Activated T-cell treated with anti-CD3 and anti-CD28 coated beads, Interleukin-2, amount 50 U/mL, for 72 hours (primary cell): Measurements from ENCODE around the gene ERFE. TPM values are rescaled to one million over a fixed set of nuclear protein-coding genes. Genes with fewer than 3 reads are reported as not detected.

Source experiments
- ATAC-seq, 2 donors: fragments of 150-1000 bp; cut with Tn5 transposase; replicated peaks in 1 of 2; 2 replicates each; pipeline ENCODE4 v1.10.0; 2021; ENCODE audit warnings: moderate library complexity in 2 of 2, mild to moderate bottlenecking in 1 of 2
- DNase-seq, 2 donors: peaks; one replicate each; pipeline ENCODE4 v3.0.0; 2021 to 2022; ENCODE audit warnings: mixed read lengths in 1 of 2
- H3K27ac Mint-ChIP-seq: one replicate; pipeline ENCODE4 v1.8.0; 2022; ENCODE audit warnings: mild to moderate bottlenecking, moderate library complexity, mixed read lengths
- H3K27me3 Mint-ChIP-seq: one replicate; pipeline ENCODE4 v1.8.0; 2022; ENCODE audit warnings: low read depth, mixed read lengths
- H3K36me3 Mint-ChIP-seq, 2 donors: one replicate each; pipeline ENCODE4 v1.8.0; 2022; ENCODE audit warnings: mixed read lengths in 2 of 2, mild to moderate bottlenecking in 1 of 2; ENCODE audit not compliant: insufficient read depth in 2 of 2
- H3K4me1 Mint-ChIP-seq: one replicate; pipeline ENCODE4 v1.8.0; 2022; ENCODE audit warnings: low read depth, mixed read lengths
- H3K4me3 Mint-ChIP-seq, 2 donors: one replicate each; pipeline ENCODE4 v1.8.0; 2022; ENCODE audit warnings: mild to moderate bottlenecking in 2 of 2, mixed read lengths in 2 of 2, moderate library complexity in 2 of 2
- H3K9me3 Mint-ChIP-seq, 2 donors: one replicate each; pipeline ENCODE4 v1.8.0; 2022; ENCODE audit warnings: mixed read lengths in 2 of 2
- total RNA-seq, 2 donors: library from RNA; stranded (reverse); gene quantifications; one replicate each; pipeline ENCODE4 v1.2.3, GENCODE V29; 2022

The ERFE gene
- total RNA-seq, 2 donors from 2014 or later: 0.60 to 0.88 TPM

DNA sequence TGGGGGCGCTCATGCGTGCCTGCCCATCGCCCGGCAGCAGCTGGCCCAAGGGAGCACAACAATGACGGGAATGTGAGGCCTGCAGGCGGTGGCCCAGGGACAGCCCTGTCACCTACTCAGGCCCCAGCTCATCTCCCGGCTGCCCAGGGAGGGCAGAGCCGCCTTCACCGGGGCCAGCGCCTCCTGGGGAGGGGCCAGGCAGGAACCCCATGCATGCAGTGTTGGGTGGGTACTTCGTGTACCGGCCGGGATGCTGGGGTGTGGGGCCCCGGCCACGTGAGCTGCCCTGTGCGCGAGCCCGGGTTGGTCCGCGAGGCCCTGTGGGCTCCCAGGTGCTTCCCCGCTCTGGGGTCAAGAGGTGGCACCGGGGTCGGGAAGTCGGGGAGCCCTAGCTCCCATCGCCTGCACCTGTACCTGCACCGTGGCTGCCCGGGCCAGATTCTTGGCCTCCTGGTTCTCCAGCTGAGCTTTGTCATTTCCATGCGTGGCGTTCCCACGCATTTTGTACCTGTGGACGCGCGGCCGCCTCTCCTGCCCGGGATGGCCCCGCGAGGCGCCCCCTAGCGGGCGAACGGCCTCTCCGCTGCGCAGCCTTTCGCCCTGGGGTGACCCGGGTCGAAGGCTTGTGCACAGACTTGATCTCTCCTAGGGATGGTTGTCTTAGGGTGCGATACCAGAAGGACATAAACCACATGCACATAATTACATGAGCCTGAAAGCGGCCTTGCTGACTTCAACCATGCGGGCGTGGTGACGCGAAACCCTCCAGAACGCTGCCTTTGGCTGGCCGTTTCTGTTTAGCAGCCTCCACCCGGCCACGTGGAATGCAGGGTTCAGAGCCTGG is 19.4 kb upstream of the ERFE start:
- peak; percentile 35 to 55 for DNase-seq
- Mint-ChIP-seq H3K4me3 (no peak overlapping the region), H3K27ac (no peak overlapping the region), H3K4me1 (peaks cover 7% of the 10 kb centered on the region), H3K27me3 (no peaks in the 10 kb centered on the region), H3K36me3 (no peaks in the 10 kb centered on the region), H3K9me3 (no peaks in the 10 kb centered on the region)
- peak; percentile 37 to 45 for ATAC-seq

DNA sequence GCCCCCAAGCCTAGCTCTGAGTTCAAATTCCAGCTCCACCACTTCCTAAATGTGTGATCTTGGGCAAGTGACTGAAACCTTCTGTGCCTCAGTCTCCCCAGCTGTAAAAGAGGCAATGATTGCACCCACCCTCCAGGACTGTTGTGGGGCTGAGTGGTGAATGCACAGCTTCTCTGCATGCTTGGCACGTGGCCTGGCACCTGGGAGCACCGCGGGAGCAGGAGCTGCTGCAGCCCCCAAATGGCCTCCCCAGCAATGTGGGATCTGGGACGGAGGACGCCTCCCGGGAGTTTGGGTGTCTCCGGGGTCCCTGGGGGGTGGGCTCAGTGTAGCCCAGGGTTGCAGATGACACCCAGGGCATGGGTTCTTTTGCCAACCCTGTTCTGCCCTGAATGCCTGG is 18.7 kb upstream of the ERFE start:
- H3K36me3 Mint-ChIP-seq: no peaks in the 10 kb centered on the region
- H3K4me3 Mint-ChIP-seq: no peak overlapping the region
- no peaks in the 10 kb centered on the region for H3K27me3 Mint-ChIP-seq
- peaks cover 7% of the 10 kb centered on the region for H3K4me1 Mint-ChIP-seq
- no peak for DNase-seq
- H3K9me3 Mint-ChIP-seq: no peaks in the 10 kb centered on the region
- ATAC-seq: no peak
- no peak overlapping the region for H3K27ac Mint-ChIP-seq

GRCh38 chr2:238140721-238141540 is 17.8 kb upstream of the ERFE start:
- DNase-seq: no peak
- Mint-ChIP-seq H3K4me1 (peaks cover 7% of the 10 kb centered on the region), H3K36me3 (no peaks in the 10 kb centered on the region), H3K4me3 (no peak overlapping the region), H3K27me3 (no peaks in the 10 kb centered on the region), H3K27ac (no peak overlapping the region), H3K9me3 (no peaks in the 10 kb centered on the region)
- no peak for ATAC-seq

- ATAC-seq (no peak), DNase-seq (no peak)
- H3K27me3 Mint-ChIP-seq: no peaks in the 10 kb centered on the region
- no peak overlapping the region for H3K4me3 Mint-ChIP-seq
- no peak overlapping the region for H3K27ac Mint-ChIP-seq
- no peaks in the 10 kb centered on the region for H3K9me3 Mint-ChIP-seq
- peaks cover 7% of the 10 kb centered on the region for H3K4me1 Mint-ChIP-seq
- H3K36me3 Mint-ChIP-seq: no peaks in the 10 kb centered on the region
Observed at GRCh38 chr2:238141541-238142318, 17.0 kb upstream of the ERFE start.

DNA sequence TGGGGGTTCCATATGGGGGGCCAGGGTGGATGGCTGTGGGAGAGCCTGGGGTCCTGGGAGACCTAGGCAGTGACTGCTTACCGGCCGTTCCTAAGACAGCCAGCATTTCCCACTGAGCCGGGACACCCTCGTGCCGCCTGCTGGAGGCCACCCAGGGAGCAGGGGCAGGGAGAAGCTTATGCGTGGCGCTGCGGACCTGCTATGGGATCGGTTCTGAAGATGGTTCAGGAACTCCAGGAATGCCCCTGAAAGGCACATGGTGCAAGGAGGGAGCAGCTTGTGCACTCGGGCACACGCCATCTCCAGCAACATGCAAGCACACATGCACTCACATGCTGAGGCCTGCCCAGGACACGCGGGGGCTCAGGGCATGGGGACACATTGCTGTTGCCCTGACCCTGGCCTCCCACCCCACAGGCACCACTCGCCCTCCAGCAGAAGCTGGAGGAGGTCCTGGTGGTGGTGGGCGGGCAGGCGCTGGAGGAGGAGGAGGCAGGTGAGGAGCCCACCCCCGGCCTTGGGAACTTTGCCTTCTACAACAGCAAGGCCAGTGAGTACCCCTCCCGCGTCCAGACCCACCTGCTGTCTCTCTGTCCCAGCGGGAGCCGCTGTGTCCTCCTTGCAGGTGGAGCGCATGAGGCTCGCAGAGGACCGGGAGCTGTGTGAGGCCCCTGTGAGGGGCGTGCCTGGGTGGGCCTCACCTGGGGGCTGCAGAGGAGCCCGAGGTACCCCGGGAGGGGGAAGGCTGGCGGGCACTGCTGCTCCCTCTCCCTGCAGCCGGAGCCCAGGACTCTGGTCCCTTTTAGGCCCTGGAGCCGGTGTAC is 16.2 kb upstream of the ERFE start:
- H3K27ac Mint-ChIP-seq: no peak overlapping the region
- peaks cover 7% of the 10 kb centered on the region for H3K4me1 Mint-ChIP-seq
- H3K4me3 Mint-ChIP-seq: no peak overlapping the region
- no peak for DNase-seq
- no peaks in the 10 kb centered on the region for H3K27me3 Mint-ChIP-seq
- H3K36me3 Mint-ChIP-seq: no peaks in the 10 kb centered on the region
- ATAC-seq: no peak
- H3K9me3 Mint-ChIP-seq: no peaks in the 10 kb centered on the region

DNA sequence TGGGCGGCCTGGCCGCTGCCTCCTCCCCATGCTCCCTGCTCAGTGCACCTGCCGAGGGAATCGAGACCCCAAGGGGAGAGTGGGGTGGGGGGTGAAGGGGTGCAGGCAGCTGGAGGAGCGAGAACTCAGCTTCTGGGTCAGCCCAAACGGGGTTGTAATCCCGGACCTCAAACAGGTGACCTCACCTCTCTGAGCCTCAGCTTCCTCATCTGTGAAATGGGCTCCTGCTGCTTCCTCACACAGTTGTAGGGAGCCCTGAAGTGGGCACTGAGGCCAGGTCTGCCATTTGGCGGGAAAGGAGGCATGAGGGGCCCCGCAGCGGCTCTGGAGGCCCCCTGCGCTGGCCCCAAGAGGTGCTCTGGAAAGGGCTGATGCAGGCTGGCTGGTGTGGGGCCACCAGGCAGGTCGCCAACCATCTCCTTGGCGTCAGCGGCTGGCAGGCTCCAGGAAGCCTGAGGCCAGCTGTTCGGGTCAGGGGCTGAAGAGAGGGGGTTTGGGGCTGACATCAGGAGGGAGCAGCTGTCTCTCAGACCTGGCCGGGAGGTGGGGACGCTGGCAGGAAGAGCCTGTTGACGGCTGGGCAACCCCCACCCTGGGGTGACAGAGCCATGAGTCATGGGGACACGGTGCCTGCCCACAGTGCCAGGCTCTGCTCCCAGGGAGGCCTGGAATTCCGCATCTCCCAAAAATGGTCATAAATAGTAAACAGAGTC is 15.4 kb upstream of the ERFE start:
- Mint-ChIP-seq H3K4me1 (peaks cover 7% of the 10 kb centered on the region), H3K4me3 (no peak overlapping the region), H3K27me3 (no peaks in the 10 kb centered on the region), H3K9me3 (no peaks in the 10 kb centered on the region), H3K27ac (no peak overlapping the region), H3K36me3 (no peaks in the 10 kb centered on the region)
- DNase-seq (peak in 1 of 2 donors; percentile 26), ATAC-seq (peak; percentile 33 to 50)

- H3K9me3 Mint-ChIP-seq: no peaks in the 10 kb centered on the region
- H3K27ac Mint-ChIP-seq: no peak overlapping the region
- ATAC-seq (no peak), DNase-seq (no peak)
- H3K4me3 Mint-ChIP-seq: no peak overlapping the region
- H3K36me3 Mint-ChIP-seq: no peaks in the 10 kb centered on the region
- peaks cover 7% of the 10 kb centered on the region for H3K4me1 Mint-ChIP-seq
- no peaks in the 10 kb centered on the region for H3K27me3 Mint-ChIP-seq
Observed at GRCh38 chr2:238144262-238144661, 14.5 kb upstream of the ERFE start.

GRCh38 chr2:238145046-238145445 is 13.7 kb upstream of the ERFE start:
- ATAC-seq (no peak), DNase-seq (no peak)
- Mint-ChIP-seq H3K27me3 (no peaks in the 10 kb centered on the region), H3K4me1 (peaks cover 7% of the 10 kb centered on the region), H3K36me3 (no peaks in the 10 kb centered on the region), H3K9me3 (no peaks in the 10 kb centered on the region), H3K27ac (no peak overlapping the region), H3K4me3 (no peak overlapping the region)

GRCh38 chr2:238145851-238146250 is 12.9 kb upstream of the ERFE start:
- Mint-ChIP-seq H3K27me3 (no peaks in the 10 kb centered on the region), H3K27ac (no peak overlapping the region), H3K36me3 (no peaks in the 10 kb centered on the region), H3K4me1 (peaks cover 7% of the 10 kb centered on the region), H3K9me3 (no peaks in the 10 kb centered on the region), H3K4me3 (no peak overlapping the region)
- no peak for DNase-seq
- no peak for ATAC-seq

DNA sequence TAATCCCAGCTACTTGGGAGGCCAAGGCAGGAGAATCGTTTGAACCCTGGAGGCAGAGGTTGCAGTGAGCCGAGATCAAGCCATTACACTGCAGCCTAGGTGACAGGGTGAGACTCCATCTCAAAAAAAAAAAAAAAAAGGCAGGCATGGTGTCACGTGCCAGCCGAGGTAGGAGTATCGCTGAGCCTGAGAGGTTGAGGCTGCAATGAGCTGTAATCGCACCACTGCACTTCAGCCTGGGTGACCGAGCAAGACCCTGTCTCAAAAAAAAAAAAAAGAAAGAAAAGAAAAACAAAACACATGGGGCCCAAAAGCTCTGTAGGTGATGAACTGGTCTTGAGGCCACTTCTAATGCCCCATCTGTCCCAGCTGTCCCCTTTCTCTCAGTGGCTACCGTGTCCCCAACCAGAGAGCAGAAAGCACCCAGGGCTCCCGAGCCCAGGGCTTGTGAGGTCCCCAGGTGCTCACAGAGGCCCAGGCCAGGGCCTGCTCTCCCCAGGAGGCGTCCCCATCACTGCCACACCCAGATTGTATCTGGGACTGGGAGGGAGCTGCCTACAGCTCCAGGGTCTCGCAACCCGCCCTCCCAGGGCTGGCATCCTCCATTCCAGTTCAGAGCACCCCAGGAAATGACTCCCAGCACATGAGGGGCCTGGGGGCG is 11.8 kb upstream of the ERFE start:
- peaks cover 7% of the 10 kb centered on the region for H3K4me1 Mint-ChIP-seq
- no peaks in the 10 kb centered on the region for H3K36me3 Mint-ChIP-seq
- no peak overlapping the region for H3K4me3 Mint-ChIP-seq
- ATAC-seq: no peak
- no peak for DNase-seq
- H3K9me3 Mint-ChIP-seq: no peaks in the 10 kb centered on the region
- H3K27me3 Mint-ChIP-seq: no peaks in the 10 kb centered on the region
- H3K27ac Mint-ChIP-seq: no peak overlapping the region

- Mint-ChIP-seq H3K4me3 (no peak overlapping the region), H3K9me3 (no peaks in the 10 kb centered on the region), H3K4me1 (peaks cover 2% of the 10 kb centered on the region), H3K27me3 (no peaks in the 10 kb centered on the region), H3K27ac (no peak overlapping the region), H3K36me3 (no peaks in the 10 kb centered on the region)
- DNase-seq (no peak), ATAC-seq (no peak)
Observed at GRCh38 chr2:238148981-238149380, 9.8 kb upstream of the ERFE start.
